Parathyroid adenoma (tissue), 2 donors: Measurements from ENCODE around the gene ZNRD2.
A peak's percentile ranks its signal among the peaks of the same experiment; 100 is the strongest.

ENCODE experiments used
- H2AFZ ChIP-seq: fragments of 300-600 bp; sonication (generic); one replicate; pipeline ENCODE4 v1.7.0; 2017; ENCODE audit warnings: antibody characterized with exemption, mild to moderate bottlenecking
- H3K27ac ChIP-seq: fragments of 300-600 bp; sonication (generic); one replicate; pipeline ENCODE4 v1.7.0; 2017
- H3K27me3 ChIP-seq: fragments of 300-600 bp; sonication (generic); one replicate; pipeline ENCODE4 v1.7.0; 2017; ENCODE audit warnings: low read length; ENCODE audit not compliant: control insufficient read depth, insufficient read depth
- H3K36me3 ChIP-seq: fragments of 300-600 bp; sonication (generic); one replicate; pipeline ENCODE4 v1.7.0; 2017; ENCODE audit warnings: low read length; ENCODE audit not compliant: control insufficient read depth, insufficient read depth
- H3K4me1 ChIP-seq: fragments of 300-600 bp; sonication (generic); one replicate; pipeline ENCODE4 v1.7.0; 2017; ENCODE audit warnings: control low read depth
- H3K4me2 ChIP-seq: fragments of 300-600 bp; sonication (generic); one replicate; pipeline ENCODE4 v1.7.0; 2017; ENCODE audit warnings: low read length
- H3K4me3 ChIP-seq: fragments of 300-600 bp; sonication (generic); one replicate; pipeline ENCODE4 v1.7.0; 2017; ENCODE audit warnings: low read depth, low read length
- H3K79me2 ChIP-seq: fragments of 300-600 bp; sonication (generic); one replicate; pipeline ENCODE4 v1.7.0; 2017; ENCODE audit warnings: control low read depth
- H3K9ac ChIP-seq: fragments of 300-600 bp; sonication (generic); one replicate; pipeline ENCODE4 v1.7.0; 2017; ENCODE audit warnings: mild to moderate bottlenecking
- H3K9me3 ChIP-seq: fragments of 300-600 bp; sonication (generic); one replicate; pipeline ENCODE4 v1.7.0; 2017; ENCODE audit warnings: low read length; ENCODE audit not compliant: control insufficient read depth
- TF ChIP-seq, protein P1 (sequence below): fragments of 300-600 bp; sonication (generic); IDR thresholded peaks from one replicate; pipeline ENCODE4 v1.7.0; 2017; ENCODE audit warnings: antibody characterized with exemption, mild to moderate bottlenecking
- donor health status: primary hyperparathyroidism.

Gene ZNRD2

DNA sequence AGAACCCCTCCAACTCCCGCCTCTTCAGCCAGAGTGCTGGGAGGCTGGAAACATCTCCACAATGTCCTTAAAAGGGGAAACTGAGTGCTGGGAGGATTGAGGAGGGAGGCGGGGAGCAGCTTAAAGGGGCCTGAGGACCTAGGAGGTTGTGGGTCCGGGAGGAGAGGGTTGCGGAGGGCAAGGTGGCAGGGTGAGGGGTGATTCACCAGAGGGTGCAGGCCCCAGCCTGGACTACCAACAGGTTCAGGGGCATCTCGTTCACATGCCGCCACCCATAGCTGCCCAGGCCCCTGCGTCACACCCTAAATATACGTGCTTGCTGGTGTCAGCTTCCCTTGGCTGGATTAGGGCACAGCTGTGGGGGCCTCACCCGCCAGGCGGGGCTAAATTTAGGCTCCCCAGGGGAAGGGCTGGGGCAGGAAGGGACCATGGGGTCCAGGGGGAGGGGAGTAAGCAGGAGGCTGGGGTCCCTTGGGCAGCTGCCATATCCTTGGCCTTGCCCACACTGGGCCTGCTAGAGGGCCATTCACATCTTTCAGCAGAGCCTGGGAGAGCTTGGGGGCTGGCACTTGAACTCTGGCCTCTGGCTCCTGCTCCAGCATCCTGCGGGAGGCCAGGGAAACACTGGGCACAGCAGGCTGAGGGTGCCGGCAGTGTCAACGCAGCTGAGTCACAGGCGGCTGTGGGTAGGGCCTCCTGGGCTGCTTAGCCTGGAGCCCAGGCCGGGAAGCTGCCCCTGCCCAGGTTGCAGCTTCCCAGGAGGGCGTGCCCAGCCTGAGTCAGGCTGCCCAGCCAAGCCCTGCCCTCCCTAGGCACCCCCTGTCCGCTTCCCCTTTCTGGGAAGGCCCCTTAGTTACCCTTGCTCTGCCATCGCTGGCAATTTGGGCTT lies 6.8 kb downstream of the ZNRD2 start:
- Histone ChIP-seq H3K36me3 (no peaks in the 10 kb centered on the region), H3K4me2 (peak overlapping the region; percentile 63), H3K27ac (peak overlapping the region; percentile 26), H2AFZ (no peak overlapping the region), H3K27me3 (no peaks in the 10 kb centered on the region), H3K79me2 (no peaks in the 10 kb centered on the region), H3K9me3 (no peaks in the 10 kb centered on the region), H3K4me3 (peak overlapping the region; percentile 33), H3K4me1 (peaks cover 3% of the 10 kb centered on the region), H3K9ac (no peak overlapping the region)
- TF ChIP-seq, protein P1, sequence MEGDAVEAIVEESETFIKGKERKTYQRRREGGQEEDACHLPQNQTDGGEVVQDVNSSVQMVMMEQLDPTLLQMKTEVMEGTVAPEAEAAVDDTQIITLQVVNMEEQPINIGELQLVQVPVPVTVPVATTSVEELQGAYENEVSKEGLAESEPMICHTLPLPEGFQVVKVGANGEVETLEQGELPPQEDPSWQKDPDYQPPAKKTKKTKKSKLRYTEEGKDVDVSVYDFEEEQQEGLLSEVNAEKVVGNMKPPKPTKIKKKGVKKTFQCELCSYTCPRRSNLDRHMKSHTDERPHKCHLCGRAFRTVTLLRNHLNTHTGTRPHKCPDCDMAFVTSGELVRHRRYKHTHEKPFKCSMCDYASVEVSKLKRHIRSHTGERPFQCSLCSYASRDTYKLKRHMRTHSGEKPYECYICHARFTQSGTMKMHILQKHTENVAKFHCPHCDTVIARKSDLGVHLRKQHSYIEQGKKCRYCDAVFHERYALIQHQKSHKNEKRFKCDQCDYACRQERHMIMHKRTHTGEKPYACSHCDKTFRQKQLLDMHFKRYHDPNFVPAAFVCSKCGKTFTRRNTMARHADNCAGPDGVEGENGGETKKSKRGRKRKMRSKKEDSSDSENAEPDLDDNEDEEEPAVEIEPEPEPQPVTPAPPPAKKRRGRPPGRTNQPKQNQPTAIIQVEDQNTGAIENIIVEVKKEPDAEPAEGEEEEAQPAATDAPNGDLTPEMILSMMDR = no peak

DNA sequence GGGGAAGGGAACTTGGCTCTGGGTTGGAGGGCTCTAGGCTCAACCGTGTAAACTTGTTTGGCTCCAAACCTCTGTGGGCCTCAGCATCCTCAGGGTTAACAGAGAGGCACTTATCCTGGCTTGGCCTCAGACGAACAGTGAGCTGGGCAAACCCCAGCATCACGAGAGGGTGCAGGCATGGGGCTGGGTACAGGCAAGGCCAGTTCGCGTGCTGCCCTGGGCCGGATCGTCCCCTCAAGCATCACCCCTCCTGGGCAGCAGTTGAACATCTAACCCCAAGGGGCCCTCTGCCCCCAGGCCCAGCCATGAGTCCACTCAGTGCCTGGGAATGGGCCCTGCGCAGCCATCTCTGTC lies 7.5 kb downstream of the ZNRD2 start:
- H3K4me3 ChIP-seq = no peak overlapping the region

DNA sequence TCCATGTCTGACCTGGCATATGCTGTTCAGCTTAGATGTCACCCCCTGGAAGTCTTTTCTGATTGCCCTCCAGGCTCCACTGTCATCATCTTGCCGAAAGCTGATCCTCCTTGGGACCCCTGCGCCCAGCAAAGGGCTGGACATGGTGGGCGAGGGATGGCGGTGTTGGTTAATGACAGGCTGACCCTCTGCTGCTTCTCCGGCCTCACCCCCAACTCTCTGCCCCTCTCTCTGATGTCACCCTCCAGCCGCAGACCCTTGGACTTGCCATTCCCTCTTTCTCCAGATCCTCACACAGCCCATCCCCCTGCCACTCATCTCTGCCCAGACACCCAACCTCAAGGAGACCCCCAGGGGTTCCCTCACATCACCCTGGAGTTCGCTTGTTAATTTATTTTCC lies 7.9 kb downstream of the ZNRD2 start:
- Histone ChIP-seq H3K79me2 (no peaks in the 10 kb centered on the region), H3K36me3 (no peaks in the 10 kb centered on the region), H3K4me1 (peaks cover 3% of the 10 kb centered on the region), H2AFZ (no peak overlapping the region), H3K9ac (no peak overlapping the region), H3K27ac (no peak overlapping the region), H3K4me2 (no peak overlapping the region), H3K9me3 (no peaks in the 10 kb centered on the region), H3K27me3 (no peaks in the 10 kb centered on the region), H3K4me3 (no peak overlapping the region)
- TF ChIP-seq, protein P1 = no peak

More for the DNA sequence above, 7.5 kb downstream of the ZNRD2 start:
- Histone ChIP-seq H3K27me3 (no peaks in the 10 kb centered on the region), H3K9ac (no peak overlapping the region), H3K9me3 (no peaks in the 10 kb centered on the region), H3K27ac (no peak overlapping the region), H3K4me1 (peaks cover 3% of the 10 kb centered on the region), H3K4me2 (no peak overlapping the region), H3K36me3 (no peaks in the 10 kb centered on the region), H3K79me2 (no peaks in the 10 kb centered on the region), H2AFZ (no peak overlapping the region)
- TF ChIP-seq, protein P1 = no peak

DNA sequence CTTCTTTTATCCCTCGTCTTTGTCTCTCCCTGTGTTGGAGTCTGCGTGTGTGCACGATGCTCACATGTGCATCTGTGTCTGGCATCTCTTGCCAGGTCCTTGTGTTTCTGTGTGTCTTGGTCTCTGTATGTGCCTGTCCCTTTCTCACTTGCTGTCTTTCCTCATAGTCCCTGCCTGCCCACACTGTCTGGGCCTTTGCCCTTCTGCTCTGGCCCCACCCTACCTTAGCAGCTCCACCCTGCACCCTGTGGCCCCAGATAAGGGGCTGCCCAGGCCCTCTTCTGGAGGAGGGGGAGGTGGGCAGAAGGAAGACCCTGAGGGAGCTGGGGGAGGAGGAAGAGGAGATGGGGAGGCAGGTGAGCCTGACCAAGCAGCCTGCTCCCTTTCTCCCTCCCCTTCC lies 8.4 kb downstream of the ZNRD2 start:
- H3K9ac ChIP-seq = no peak overlapping the region
- no peak overlapping the region for H3K4me3 ChIP-seq
- H3K4me1 ChIP-seq = peaks cover under 1% of the 10 kb centered on the region
- no peak overlapping the region for H3K4me2 ChIP-seq
- H3K27ac ChIP-seq = no peak overlapping the region
- no peaks in the 10 kb centered on the region for H3K79me2 ChIP-seq
- H3K36me3 ChIP-seq = no peaks in the 10 kb centered on the region
- H3K27me3 ChIP-seq = no peaks in the 10 kb centered on the region
- H2AFZ ChIP-seq = no peak overlapping the region
- TF ChIP-seq, protein P1 = no peak
- no peaks in the 10 kb centered on the region for H3K9me3 ChIP-seq

DNA sequence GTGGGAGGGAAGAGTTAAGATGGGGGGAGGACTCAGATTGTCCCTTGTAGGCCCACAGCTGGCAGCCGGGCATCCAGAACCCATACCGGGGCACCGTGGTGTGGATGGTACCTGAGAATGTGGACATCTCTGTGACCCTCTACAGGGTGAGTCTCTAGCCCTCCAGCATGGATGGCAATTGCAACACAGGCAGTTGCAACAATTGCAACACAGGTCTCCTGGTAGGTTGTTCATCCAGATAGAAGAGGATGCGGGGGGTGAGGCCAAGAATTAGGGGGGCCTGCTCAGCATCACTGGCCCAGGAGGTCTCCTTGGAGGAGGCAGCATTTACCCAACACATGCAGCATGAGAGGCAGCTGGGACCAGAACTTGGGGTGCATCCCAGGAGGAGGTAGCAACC lies 9.0 kb downstream of the ZNRD2 start:
- Histone ChIP-seq H3K79me2 (no peaks in the 10 kb centered on the region), H3K27me3 (no peaks in the 10 kb centered on the region), H3K4me3 (no peak overlapping the region), H3K36me3 (no peaks in the 10 kb centered on the region), H3K27ac (no peak overlapping the region), H3K9ac (no peak overlapping the region), H3K4me2 (no peak overlapping the region), H3K4me1 (no peaks in the 10 kb centered on the region), H2AFZ (no peak overlapping the region), H3K9me3 (no peaks in the 10 kb centered on the region)
- TF ChIP-seq, protein P1 = no peak
